Measurements from ENCODE around the gene HSPB2. TPM values are rescaled to one million over a fixed set of nuclear protein-coding genes. Genes with fewer than 3 reads are reported as not detected.

Gene HSPB2
- total and polyA plus RNA-seq, 2 of the 4 experiments (the other 2 are of a cell fraction) = 0.18 to 0.55 TPM

- no TSS peak for BruUV-seq (replicated peaks)
- TF ChIP-seq CHD1 (IDR thresholded peaks at IDR 0.05; ENCODE audit: low read depth, low read length) = no peak
- no peak for TF ChIP-seq CTCF (conservative IDR thresholded peaks at IDR 0.05; ENCODE audit: low read depth, low read length)
- TF ChIP-seq MAZ (IDR thresholded peaks at IDR 0.05; ENCODE audit: borderline replicate concordance, low read depth, low read length) = no peak
- TF ChIP-seq SMC3 (IDR thresholded peaks at IDR 0.05; ENCODE audit: low read depth, low read length) = no peak
- TF ChIP-seq, protein P1, sequence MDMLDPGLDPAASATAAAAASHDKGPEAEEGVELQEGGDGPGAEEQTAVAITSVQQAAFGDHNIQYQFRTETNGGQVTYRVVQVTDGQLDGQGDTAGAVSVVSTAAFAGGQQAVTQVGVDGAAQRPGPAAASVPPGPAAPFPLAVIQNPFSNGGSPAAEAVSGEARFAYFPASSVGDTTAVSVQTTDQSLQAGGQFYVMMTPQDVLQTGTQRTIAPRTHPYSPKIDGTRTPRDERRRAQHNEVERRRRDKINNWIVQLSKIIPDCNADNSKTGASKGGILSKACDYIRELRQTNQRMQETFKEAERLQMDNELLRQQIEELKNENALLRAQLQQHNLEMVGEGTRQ (IDR thresholded peaks at IDR 0.05; ENCODE audit: low read depth, low read length) = no peak
- TF ChIP-seq CEBPB (IDR thresholded peaks at IDR 0.05; ENCODE audit: low read depth, low read length) = no peak
- no peak for TF ChIP-seq FOS (IDR thresholded peaks at IDR 0.05; ENCODE audit: low read depth, low read length)
- TF ChIP-seq MAFK (IDR thresholded peaks at IDR 0.05; ENCODE audit: low read depth, low read length) = no peak
- TF ChIP-seq NFE2L2 (IDR thresholded peaks at IDR 0.05; ENCODE audit: low read depth, low read length) = no peak
- CTCF ChIA-PET = interaction anchor here (1.4 to 3.3 kb wide), 2 partner anchors 52 to 350 kb away, joined by 3 to 13 read pairs; no protein-coding TSS in a partner anchor
Observed at GRCh38 chr11:111930472-111930871, 17.9 kb downstream of the HSPB2 start.

More at GRCh38 chr11:111930472-111930871, 17.9 kb downstream of the HSPB2 start:
- Histone ChIP-seq H2BK5ac (ENCODE audit: low read depth, low read length, poor library complexity, severe bottlenecking) (no peak overlapping the region), H3K9me3 (ENCODE audit: control insufficient read depth, insufficient read depth, low read length) (no peaks in the 10 kb centered on the region), H4K20me1 (ENCODE audit: insufficient read depth, low read length) (no peaks in the 10 kb centered on the region), H2AK5ac (ENCODE audit: low read depth, low read length) (no peak overlapping the region), H2BK20ac (ENCODE audit: low read depth, low read length) (no peak overlapping the region), H3K9me1 (ENCODE audit: insufficient read depth, low read length) (peaks cover 12% of the 10 kb centered on the region), H3K36me3 (ENCODE audit: control insufficient read depth, insufficient read depth, low read length) (no peaks in the 10 kb centered on the region), H4K5ac (ENCODE audit: low read depth, low read length) (no peak overlapping the region), H3K79me1 (ENCODE audit: low read depth in 1 of 2, low read length in 2 of 2) (peaks cover 0 to 8% of the 10 kb centered on the region in 2 experiments; a peak in 2 of 4 replicates), H2BK15ac (ENCODE audit: low read depth, low read length) (no peak overlapping the region), H3K9ac (ENCODE audit: low read depth, low read length) (no peak overlapping the region), H3K4me2 (ENCODE audit: low read depth, low read length) (no peak overlapping the region), H4K8ac (ENCODE audit: low read depth in 2 of 2, low read length in 2 of 2) (no peak overlapping the region), H2AFZ (replicated peaks; ENCODE audit: low read length, poor library complexity) (no peak overlapping the region), H3K4me3 (ENCODE audit: insufficient read depth, low read depth, low read length) (no peak overlapping the region), H4K91ac (ENCODE audit: insufficient read depth, low read depth, low read length) (no peak overlapping the region), H3K27me3 (ENCODE audit: control insufficient read depth, insufficient read depth, low read length) (no peaks in the 10 kb centered on the region), H2BK120ac (ENCODE audit: low read depth, low read length) (no peak overlapping the region), H3K56ac (ENCODE audit: extremely low read depth, insufficient read depth, low read length) (no peak overlapping the region), H3K14ac (replicated peaks; ENCODE audit: low read depth, low read length) (no peak overlapping the region), H3K23ac (ENCODE audit: low read depth, low read length) (no peak overlapping the region), H3K27ac (ENCODE audit: insufficient read depth, low read length) (no peak overlapping the region), H3K4me1 (ENCODE audit: control insufficient read depth, insufficient read depth, low read length) (peaks cover 13% of the 10 kb centered on the region), H3K4ac (ENCODE audit: low read depth, low read length) (no peak overlapping the region), H2AK9ac (replicated peaks; ENCODE audit: low read depth, low read length, poor library complexity) (no peak overlapping the region), H3K18ac (ENCODE audit: low read depth, low read length) (no peak overlapping the region)
- POLR2A ChIA-PET (ENCODE audit: unreplicated experiment) = no interaction called here
- dilution Hi-C loops (cut with HindIII; ENCODE audit: low sequenced_read_pairs, unreplicated experiment) = no loop called here
- in situ Hi-C loops (cut with MboI; ENCODE audit: low sequenced_read_pairs) = no loop called here
- DNase-seq (no peak), ATAC-seq (ENCODE audit: low read depth) (no peak)
- intact Hi-C loops (cut with micrococcal nuclease) = loop anchor here (5.0 kb wide), 2 partner anchors 152 to 347 kb away; no protein-coding TSS in a partner anchor
- WGBS, 2 experiments (ENCODE audit: extremely low coverage in 2 of 2, insufficient read length in 1 of 2) = no CpG with 5 or more reads among the region's 4 CpGs

Measured in IMR-90 (cell line).